ENCODE measurements around the gene POLR2I. TPM values are rescaled to one million over a fixed set of nuclear protein-coding genes. Genes with fewer than 3 reads are reported as not detected.
"Not testable (repeated sequence)": the region's sequence is repeated elsewhere in the genome, so short reads cannot be mapped to it uniquely, and the experiment has no call there.

The POLR2I gene
- polyA plus RNA-seq, 4 donors = 38.9 to 68.6 (median 42.7) TPM

GRCh38 chr19:36068810-36069499 is 45.7 kb downstream of the POLR2I start:
- DNase-seq (ENCODE audit: low read depth in 4 of 4, low spot score in 3 of 4) = not testable (repeated sequence)

GRCh38 chr19:36067681-36068080 is 47.0 kb downstream of the POLR2I start:
- DNase-seq (ENCODE audit: low read depth in 4 of 4, low spot score in 3 of 4) = no peak

DNA sequence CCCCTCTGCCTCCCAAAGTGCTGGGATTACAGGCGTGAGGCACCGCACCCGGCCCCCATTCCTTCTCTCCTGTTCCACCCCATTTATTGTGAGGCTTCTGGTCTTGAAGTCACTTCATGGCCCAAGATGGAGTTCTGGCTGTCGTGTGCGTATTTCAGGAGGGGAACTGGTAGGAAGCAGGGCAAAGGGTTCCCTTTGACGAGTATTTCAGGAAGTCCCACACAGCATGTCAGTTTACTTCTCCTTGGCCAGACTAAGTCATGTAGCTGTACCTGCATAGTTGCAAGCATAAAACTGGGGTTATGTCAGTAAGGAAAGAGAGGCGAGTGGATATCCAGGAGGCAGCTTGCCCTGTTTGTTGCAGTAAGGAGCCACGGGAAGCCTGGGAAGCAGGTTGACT is 49.8 kb downstream of the POLR2I start:
- no peak for DNase-seq (ENCODE audit: low read depth in 4 of 4, low spot score in 3 of 4)

Other genes with a start within 250 kb of the POLR2I start
- 10 to 100 TPM; 23.6 to 48.5 (median 31.7) TPM for gene APLP1, start 246.3 kb downstream of the POLR2I start, polyA plus RNA-seq (ENCODE audit: insufficient read length in 4 of 4)
- 1 to 10 TPM; 1.9 to 6.2 (median 4.5) TPM for gene NFKBID, start 214.3 kb downstream of the POLR2I start, polyA plus RNA-seq (ENCODE audit: insufficient read length in 4 of 4)
- 1 to 10 TPM; 3.1 to 4.7 (median 3.2) TPM for gene HCST, start 212.3 kb downstream of the POLR2I start, polyA plus RNA-seq (ENCODE audit: insufficient read length in 4 of 4)
- 10 to 100 TPM in 3 of 4 donors, 1 to 10 TPM in 1; 8.1 to 26.7 (median 12.8) TPM for gene TYROBP, start 206.6 kb downstream of the POLR2I start, polyA plus RNA-seq (ENCODE audit: insufficient read length in 4 of 4)
- 10 to 100 TPM in 3 of 4 donors, 1 to 10 TPM in 1; 9.8 to 17.9 (median 13.7) TPM for gene LRFN3, start 178.5 kb downstream of the POLR2I start, polyA plus RNA-seq (ENCODE audit: insufficient read length in 4 of 4)
- 10 to 100 TPM; 10.6 to 17.5 (median 11.4) TPM for gene SDHAF1, start 119.7 kb downstream of the POLR2I start, polyA plus RNA-seq (ENCODE audit: insufficient read length in 4 of 4)
- gene SYNE4, start 106.1 kb downstream of the POLR2I start, polyA plus RNA-seq (ENCODE audit: insufficient read length in 4 of 4) = 10 to 100 TPM in 2 of 4 donors, 1 to 10 TPM in 2; 1.7 to 15.3 (median 10.0) TPM
- 10 to 100 TPM; 12.4 to 19.0 (median 15.4) TPM for gene ALKBH6, start 100.7 kb downstream of the POLR2I start, polyA plus RNA-seq (ENCODE audit: insufficient read length in 4 of 4)
- gene CLIP3, start 82.0 kb downstream of the POLR2I start, polyA plus RNA-seq (ENCODE audit: insufficient read length in 4 of 4) = 10 to 100 TPM; 58.8 to 71.4 (median 59.9) TPM
- gene THAP8, start 60.6 kb downstream of the POLR2I start, polyA plus RNA-seq (ENCODE audit: insufficient read length in 4 of 4) = 10 to 100 TPM in 2 of 4 donors, 1 to 10 TPM in 2; 6.6 to 15.0 (median 10.2) TPM
- 1 to 10 TPM; 3.2 to 6.4 (median 4.3) TPM for gene WDR62, start 60.0 kb downstream of the POLR2I start, polyA plus RNA-seq (ENCODE audit: insufficient read length in 4 of 4)
- gene OVOL3, start 3.7 kb downstream of the POLR2I start, polyA plus RNA-seq (ENCODE audit: insufficient read length in 4 of 4) = not detected
- 100 to 1,000 TPM; 101 to 135 (median 111) TPM for gene TBCB, start 593 bp upstream of the POLR2I start, polyA plus RNA-seq (ENCODE audit: insufficient read length in 4 of 4)
- 100 to 1,000 TPM; 461 to 599 (median 568) TPM for gene CAPNS1, start 25.2 kb upstream of the POLR2I start, polyA plus RNA-seq (ENCODE audit: insufficient read length in 4 of 4)
- gene COX7A1, start 37.6 kb upstream of the POLR2I start, polyA plus RNA-seq (ENCODE audit: insufficient read length in 4 of 4) = 10 to 100 TPM; 22.8 to 44.9 (median 27.0) TPM
- 1 to 10 TPM; 5.5 to 9.1 (median 6.6) TPM for gene ZNF565, start 99.8 kb upstream of the POLR2I start, polyA plus RNA-seq (ENCODE audit: insufficient read length in 4 of 4)
- 100 to 1,000 TPM; 120 to 179 (median 134) TPM for gene ZNF146, start 100.2 kb upstream of the POLR2I start, polyA plus RNA-seq (ENCODE audit: insufficient read length in 4 of 4)